SK-N-SH (cell line): ENCODE results near the gene GRK5. TPM values are rescaled to one million over a fixed set of nuclear protein-coding genes. Genes with fewer than 3 reads are reported as not detected.

ENCODE experiments used
- CTCF ChIA-PET: fragments of 300-600, 350-600 bp; formaldehyde crosslinking; extraction: SDS; loops from one replicate; lab custom pipeline; 2021; lab: Yijun Ruan, JAX
- POLR2A ChIA-PET: fragments of 350-600 bp; sonication (Branson Sonifier 250); formaldehyde crosslinking; extraction: SDS; loops from one replicate; lab custom pipeline; 2020; ENCODE audit warnings: antibody characterized with exemption, inconsistent platforms; lab: Yijun Ruan, JAX
- DNase-seq: peaks from one replicate; pipeline ENCODE4 v3.0.0; 2012
- H2AFZ ChIP-seq: fragments of 200-600 bp; sonication (generic); 2 replicates; pipeline ENCODE4 v1.8.1; 2016; ENCODE audit warnings: antibody characterized with exemption, mild to moderate bottlenecking, low read depth
- H3F3A ChIP-seq: fragments of 200-600 bp; sonication (generic); replicated peaks from 2 replicates; pipeline ENCODE3; 2016; ENCODE audit warnings: antibody characterized with exemption, mild to moderate bottlenecking; ENCODE audit not compliant: insufficient read depth
- H3K27ac ChIP-seq, 2 experiments: fragments of 200-500 bp in 1 of 2; fragments of 200-600 bp in 1 of 2; sonication (Bioruptor generic) in 1 of 2; sonication (generic), shearing (Covaris generic) in 1 of 2; 2 replicates each; pipeline versions ENCODE4 v1.5.1 to v1.6.1; 2014 to 2016; ENCODE audit warnings: low read depth in 2 of 2, inconsistent platforms in 1 of 2, low read length in 1 of 2, mild to moderate bottlenecking in 1 of 2, mixed read lengths in 1 of 2
- H3K27me3 ChIP-seq: fragments of 200-600 bp; sonication (generic), shearing (Covaris generic); 2 replicates; pipeline ENCODE4 v1.6.1; 2016; ENCODE audit warnings: mixed run types; ENCODE audit not compliant: insufficient read depth
- H3K36me3 ChIP-seq, 2 experiments: fragments of 200-500 bp in 1 of 2; fragments of 200-600 bp in 1 of 2; sonication (Bioruptor generic) in 1 of 2; sonication (generic) in 1 of 2; replicated peaks in 1 of 2; 2 replicates each; pipeline versions ENCODE3 to v1.5.1; 2014 to 2016; ENCODE audit warnings: low read length in 1 of 2, mild to moderate bottlenecking in 1 of 2; ENCODE audit not compliant: insufficient read depth in 2 of 2, control insufficient read depth in 1 of 2
- H3K4me1 ChIP-seq, 2 experiments: fragments of 200-500 bp in 1 of 2; fragments of 200-600 bp in 1 of 2; sonication (Bioruptor generic) in 1 of 2; sonication (generic), shearing (Covaris generic) in 1 of 2; 2 replicates each; pipeline versions ENCODE4 v1.5.1 to v1.6.1; 2014 to 2016; ENCODE audit warnings: low read depth in 1 of 2, low read length in 1 of 2, mixed run types in 1 of 2; ENCODE audit not compliant: insufficient read depth in 2 of 2, control insufficient read depth in 1 of 2
- H3K4me2 ChIP-seq: fragments of 200-600 bp; sonication (generic), shearing (Covaris generic); 2 replicates; pipeline ENCODE4 v1.6.1; 2017; ENCODE audit warnings: mixed run types
- H3K4me3 ChIP-seq, 2 experiments: fragments of 200-500 bp in 1 of 2; fragments of 200-600 bp in 1 of 2; sonication (Bioruptor generic) in 1 of 2; sonication (generic), shearing (Covaris generic) in 1 of 2; 2 replicates each; pipeline versions ENCODE4 v1.5.1 to v1.8.1; 2014 to 2016; ENCODE audit warnings: low read depth in 2 of 2, inconsistent platforms in 1 of 2, low read length in 1 of 2, mild to moderate bottlenecking in 1 of 2, mixed read lengths in 1 of 2, moderate library complexity in 1 of 2
- H3K79me2 ChIP-seq: fragments of 200-600 bp; sonication (generic); 2 replicates; pipeline ENCODE4 v1.8.1; 2017; ENCODE audit warnings: mild to moderate bottlenecking; ENCODE audit not compliant: insufficient read depth
- H3K9ac ChIP-seq: fragments of 200-600 bp; sonication (generic); 2 replicates; pipeline ENCODE4 v1.6.1; 2017; ENCODE audit warnings: mixed run types
- H3K9me2 ChIP-seq: fragments of 200-600 bp; sonication (generic); 2 replicates; pipeline ENCODE4 v1.6.1; 2017; ENCODE audit warnings: mixed run types
- H3K9me3 ChIP-seq: fragments of 200-600 bp; sonication (generic); 2 replicates; pipeline ENCODE4 v1.6.1; 2017; ENCODE audit warnings: mixed run types, mild to moderate bottlenecking, moderate library complexity
- H4K20me1 ChIP-seq: fragments of 200-600 bp; sonication (generic); 2 replicates; pipeline ENCODE4 v1.6.1; 2017; ENCODE audit warnings: mild to moderate bottlenecking, mixed run types; ENCODE audit not compliant: insufficient read depth
- CHD2 ChIP-seq: fragments of 150-350 bp; IDR thresholded peaks from 2 replicates; pipeline ENCODE4 v1.6.1; 2018; ENCODE audit warnings: low read length; ENCODE audit not compliant: partially characterized antibody
- ELF1 ChIP-seq: IDR thresholded peaks from 2 replicates; pipeline ENCODE4 v1.4.0; 2012
- EP300 ChIP-seq, 2 experiments: IDR thresholded peaks; 2 replicates each; pipeline versions ENCODE4 v1.4.0 to v1.6.1; 2012; ENCODE audit warnings: borderline replicate concordance in 1 of 2, low read depth in 1 of 2, low read length in 1 of 2
- FOXJ3 ChIP-seq: sonication (generic); formaldehyde crosslinking; IDR thresholded peaks from 2 replicates; pipeline ENCODE4 v1.5.1; 2020; ENCODE audit warnings: mild to moderate bottlenecking, missing genetic modification reagents
- FOXM1 ChIP-seq: IDR thresholded peaks from 2 replicates; pipeline ENCODE4 v1.4.0; 2012; ENCODE audit warnings: low read depth, mild to moderate bottlenecking
- GABPA ChIP-seq: IDR thresholded peaks from 2 replicates; pipeline ENCODE4 v1.4.0; 2012; ENCODE audit warnings: low read depth, mild to moderate bottlenecking
- GATA2 ChIP-seq: sonication (generic); formaldehyde crosslinking; IDR thresholded peaks from 2 replicates; pipeline ENCODE4 v1.5.0; 2020; ENCODE audit warnings: mild to moderate bottlenecking, missing genetic modification reagents
- MEF2A ChIP-seq: IDR thresholded peaks from 2 replicates; pipeline ENCODE4 v1.4.0; 2012; ENCODE audit warnings: low read depth, borderline replicate concordance
- NFIC ChIP-seq: IDR thresholded peaks from 2 replicates; pipeline ENCODE4 v1.4.0; 2012; ENCODE audit warnings: borderline replicate concordance
- POLR2AphosphoS5 ChIP-seq: IDR thresholded peaks from 2 replicates; pipeline ENCODE4 v1.6.1; 2012; ENCODE audit warnings: low read depth, low read length
- RCOR1 ChIP-seq: fragments of 150-350 bp; IDR thresholded peaks from 2 replicates; pipeline ENCODE4 v1.6.1; 2017; ENCODE audit warnings: antibody characterized with exemption, low read length
- RFX5 ChIP-seq: IDR thresholded peaks from 2 replicates; pipeline ENCODE4 v1.6.1; 2012; ENCODE audit warnings: mild to moderate bottlenecking, improper control_type of control experiment, low read length
- RXRA ChIP-seq: IDR thresholded peaks from 2 replicates; pipeline ENCODE4 v1.4.0; 2012; ENCODE audit warnings: low read depth, mild to moderate bottlenecking, borderline replicate concordance
- TAF1 ChIP-seq: IDR thresholded peaks from 2 replicates; pipeline ENCODE4 v1.6.1; 2012; ENCODE audit warnings: low read depth, mild to moderate bottlenecking, low read length, moderate library complexity, borderline replicate concordance
- TCF12 ChIP-seq: IDR thresholded peaks from 2 replicates; pipeline ENCODE4 v1.4.0; 2012
- YY1 ChIP-seq: IDR thresholded peaks from 2 replicates; pipeline ENCODE4 v1.4.0; 2012; ENCODE audit warnings: low read depth, mild to moderate bottlenecking
- WGBS: methylation state at CpG from one replicate; pipeline ENCODE4 v1.1.6; 2017; ENCODE audit warnings: low lambda C conversion rate; 5-methylcytosine and 5-hydroxymethylcytosine counted together
- polyA plus RNA-seq, 3 experiments: library from polyadenylated mRNA; depleted of rRNA; stranded (reverse); fragments of >200 nt; gene quantifications; 2 replicates each; pipeline ENCODE4 v1.2.3, GENCODE V29; 2012
- TF ChIP-seq, protein P1 (sequence below): IDR thresholded peaks from 2 replicates; pipeline ENCODE4 v1.4.0; 2012; ENCODE audit warnings: low read depth, borderline replicate concordance
- TF ChIP-seq, protein P2 (sequence below): IDR thresholded peaks from 2 replicates; pipeline ENCODE4 v1.4.0; 2012; ENCODE audit warnings: low read depth
- TF ChIP-seq, protein P3 (sequence below): fragments of 150-350 bp; IDR thresholded peaks from 2 replicates; pipeline ENCODE4 v1.6.1; 2016; ENCODE audit warnings: mild to moderate bottlenecking, low read depth, low read length
- TF ChIP-seq, protein P4 (sequence below): IDR thresholded peaks from 2 replicates; pipeline ENCODE4; 2012

GRK5 gene
- polyA plus RNA-seq, 1 of the 3 experiments (the other 2 are of a cell fraction), result 12.1 TPM

DNA sequence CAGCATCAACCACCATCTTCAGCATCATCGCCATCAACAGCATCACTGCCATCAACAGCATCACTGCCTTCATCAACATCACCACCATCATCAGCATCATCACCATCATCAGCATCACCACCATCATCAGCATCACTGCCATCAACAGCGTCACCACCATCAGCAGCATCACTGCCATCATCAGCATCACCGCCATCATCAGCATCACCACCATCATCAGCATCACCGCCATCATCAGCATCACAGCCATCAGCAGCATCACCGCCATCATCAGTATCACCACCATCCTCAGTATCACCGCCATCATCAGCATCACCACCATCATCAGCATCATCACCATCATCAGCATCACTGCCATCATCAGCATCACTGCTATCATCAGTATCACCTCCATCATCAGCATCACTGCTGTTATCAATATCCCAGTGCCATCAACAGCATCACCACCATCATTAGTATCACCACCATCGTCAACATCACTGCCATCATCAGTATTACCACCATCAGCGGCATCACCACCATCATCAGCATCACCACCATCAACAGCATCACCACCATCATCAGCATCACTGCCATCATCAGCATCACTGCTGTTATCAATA is 220.0 kb downstream of the GRK5 start:
- H3K9me3 ChIP-seq, result no peaks in the 10 kb centered on the region
- no peaks in the 10 kb centered on the region for H3K27me3 ChIP-seq
- H3K9ac ChIP-seq, result no peak overlapping the region
- no peak overlapping the region for H3K4me3 ChIP-seq
- POLR2A ChIA-PET, result no interaction called here
- TF ChIP-seq POLR2AphosphoS5 (no peak), FOXM1 (no peak), MEF2A (no peak), NFIC (no peak), TCF12 (no peak), TAF1 (no peak), RFX5 (no peak), CHD2 (no peak), GATA2 (CRISPR knock-in tag) (no peak), EP300 (IDR thresholded peaks at IDR 0.05; ENCODE audit: borderline replicate concordance in 1 of 2, low read depth in 1 of 2, low read length in 1 of 2) (no peak), FOXJ3 (no peak), ELF1 (no peak), GABPA (no peak), YY1 (no peak), RCOR1 (no peak), RXRA (no peak)
- TF ChIP-seq, protein P1, sequence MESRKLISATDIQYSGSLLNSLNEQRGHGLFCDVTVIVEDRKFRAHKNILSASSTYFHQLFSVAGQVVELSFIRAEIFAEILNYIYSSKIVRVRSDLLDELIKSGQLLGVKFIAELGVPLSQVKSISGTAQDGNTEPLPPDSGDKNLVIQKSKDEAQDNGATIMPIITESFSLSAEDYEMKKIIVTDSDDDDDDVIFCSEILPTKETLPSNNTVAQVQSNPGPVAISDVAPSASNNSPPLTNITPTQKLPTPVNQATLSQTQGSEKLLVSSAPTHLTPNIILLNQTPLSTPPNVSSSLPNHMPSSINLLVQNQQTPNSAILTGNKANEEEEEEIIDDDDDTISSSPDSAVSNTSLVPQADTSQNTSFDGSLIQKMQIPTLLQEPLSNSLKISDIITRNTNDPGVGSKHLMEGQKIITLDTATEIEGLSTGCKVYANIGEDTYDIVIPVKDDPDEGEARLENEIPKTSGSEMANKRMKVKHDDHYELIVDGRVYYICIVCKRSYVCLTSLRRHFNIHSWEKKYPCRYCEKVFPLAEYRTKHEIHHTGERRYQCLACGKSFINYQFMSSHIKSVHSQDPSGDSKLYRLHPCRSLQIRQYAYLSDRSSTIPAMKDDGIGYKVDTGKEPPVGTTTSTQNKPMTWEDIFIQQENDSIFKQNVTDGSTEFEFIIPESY, result no peak
- TF ChIP-seq, protein P2, sequence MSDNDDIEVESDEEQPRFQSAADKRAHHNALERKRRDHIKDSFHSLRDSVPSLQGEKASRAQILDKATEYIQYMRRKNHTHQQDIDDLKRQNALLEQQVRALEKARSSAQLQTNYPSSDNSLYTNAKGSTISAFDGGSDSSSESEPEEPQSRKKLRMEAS, result no peak
- TF ChIP-seq, protein P3, sequence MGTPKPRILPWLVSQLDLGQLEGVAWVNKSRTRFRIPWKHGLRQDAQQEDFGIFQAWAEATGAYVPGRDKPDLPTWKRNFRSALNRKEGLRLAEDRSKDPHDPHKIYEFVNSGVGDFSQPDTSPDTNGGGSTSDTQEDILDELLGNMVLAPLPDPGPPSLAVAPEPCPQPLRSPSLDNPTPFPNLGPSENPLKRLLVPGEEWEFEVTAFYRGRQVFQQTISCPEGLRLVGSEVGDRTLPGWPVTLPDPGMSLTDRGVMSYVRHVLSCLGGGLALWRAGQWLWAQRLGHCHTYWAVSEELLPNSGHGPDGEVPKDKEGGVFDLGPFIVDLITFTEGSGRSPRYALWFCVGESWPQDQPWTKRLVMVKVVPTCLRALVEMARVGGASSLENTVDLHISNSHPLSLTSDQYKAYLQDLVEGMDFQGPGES, result no peak
- TF ChIP-seq, protein P4, sequence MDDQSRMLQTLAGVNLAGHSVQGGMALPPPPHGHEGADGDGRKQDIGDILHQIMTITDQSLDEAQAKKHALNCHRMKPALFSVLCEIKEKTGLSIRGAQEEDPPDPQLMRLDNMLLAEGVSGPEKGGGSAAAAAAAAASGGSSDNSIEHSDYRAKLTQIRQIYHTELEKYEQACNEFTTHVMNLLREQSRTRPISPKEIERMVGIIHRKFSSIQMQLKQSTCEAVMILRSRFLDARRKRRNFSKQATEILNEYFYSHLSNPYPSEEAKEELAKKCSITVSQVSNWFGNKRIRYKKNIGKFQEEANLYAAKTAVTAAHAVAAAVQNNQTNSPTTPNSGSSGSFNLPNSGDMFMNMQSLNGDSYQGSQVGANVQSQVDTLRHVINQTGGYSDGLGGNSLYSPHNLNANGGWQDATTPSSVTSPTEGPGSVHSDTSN, result no peak
- H2AFZ ChIP-seq, result no peak overlapping the region
- H4K20me1 ChIP-seq, result no peaks in the 10 kb centered on the region
- H3K27ac ChIP-seq, result no peak overlapping the region
- H3K4me2 ChIP-seq, result no peak overlapping the region
- 92% methylated on average over 8 of the region's 8 CpGs for whole genome bisulfite sequencing
- CTCF ChIA-PET, result no interaction called here
- H3K9me2 ChIP-seq, result no peaks in the 10 kb centered on the region
- H3K36me3 ChIP-seq, result peaks cover 3 to 5% of the 10 kb centered on the region in 2 experiments
- peaks cover 0 to 7% of the 10 kb centered on the region in 2 experiments; a peak in 1 of 4 replicates for H3K4me1 ChIP-seq
- DNase-seq, result no peak
- no peaks in the 10 kb centered on the region for H3K79me2 ChIP-seq
- H3F3A ChIP-seq, result no peaks in the 10 kb centered on the region
